IMR-90 (cell line): ENCODE data around the gene ATP2C2. TPM values are rescaled to one million over a fixed set of nuclear protein-coding genes. Genes with fewer than 3 reads are reported as not detected.

ENCODE experiments used
- ATAC-seq: fragments of 200-7000 bp; cut with Tn5 transposase; 2 replicates; pipeline ENCODE4 v1.9.1; 2020; ENCODE audit warnings: low read depth, mild to moderate bottlenecking, moderate library complexity
- BruUV-seq: library from RNA; stranded (reverse); fragments of 400-500 nt; replicated peaks from 2 replicates; lab custom pipeline; 2021; lab: Mats Ljungman, UMichigan
- CTCF ChIA-PET: fragments of 300-600 bp; formaldehyde crosslinking; extraction: SDS; loops from one replicate; lab custom pipeline; 2021; ENCODE audit warnings: antibody characterized with exemption; lab: Yijun Ruan, JAX
- POLR2A ChIA-PET: fragments of 300-600 bp; sonication (Branson Sonifier 250); formaldehyde crosslinking; loops from one replicate; lab custom pipeline; 2022; ENCODE audit warnings: antibody characterized with exemption; ENCODE audit not compliant: unreplicated experiment; lab: Charles Lee
- DNase-seq: peaks from one replicate; pipeline ENCODE4 v3.0.0; 2013
- H2AFZ ChIP-seq: replicated peaks from 2 replicates; pipeline ENCODE3; 2013; ENCODE audit warnings: low read length, mild to moderate bottlenecking; ENCODE audit not compliant: poor library complexity
- H2AK5ac ChIP-seq: 2 replicates; pipeline ENCODE4 v1.6.1; 2013; ENCODE audit warnings: low read depth, low read length, inconsistent platforms
- H2AK9ac ChIP-seq: replicated peaks from 2 replicates; pipeline ENCODE3; 2013; ENCODE audit warnings: mild to moderate bottlenecking, low read depth, low read length, moderate library complexity; ENCODE audit not compliant: poor library complexity
- H2BK120ac ChIP-seq: 2 replicates; pipeline ENCODE4 v1.6.1; 2013; ENCODE audit warnings: low read depth, low read length, inconsistent platforms
- H2BK15ac ChIP-seq: 3 replicates; pipeline ENCODE4 v1.6.1; 2013; ENCODE audit warnings: low read depth, low read length, inconsistent platforms
- H2BK20ac ChIP-seq: 2 replicates; pipeline ENCODE4 v1.6.1; 2013; ENCODE audit warnings: low read depth, mild to moderate bottlenecking, inconsistent platforms, low read length, moderate library complexity
- H2BK5ac ChIP-seq: 2 replicates; pipeline ENCODE4 v1.6.1; 2013; ENCODE audit warnings: mild to moderate bottlenecking, low read depth, low read length, inconsistent platforms; ENCODE audit not compliant: poor library complexity, severe bottlenecking
- H3K14ac ChIP-seq: replicated peaks from 2 replicates; pipeline ENCODE4 v1.6.1; 2013; ENCODE audit warnings: low read depth, low read length, inconsistent platforms
- H3K18ac ChIP-seq: 2 replicates; pipeline ENCODE4 v1.6.1; 2013; ENCODE audit warnings: low read depth, low read length, control low read depth
- H3K23ac ChIP-seq: 2 replicates; pipeline ENCODE4 v1.6.1; 2013; ENCODE audit warnings: low read depth, low read length, inconsistent platforms
- H3K27ac ChIP-seq: 2 replicates; pipeline ENCODE4 v1.5.1; 2013; ENCODE audit warnings: mild to moderate bottlenecking, control low read depth, low read length; ENCODE audit not compliant: insufficient read depth
- H3K27me3 ChIP-seq: 2 replicates; pipeline ENCODE4 v1.6.1; 2013; ENCODE audit warnings: low read length; ENCODE audit not compliant: control insufficient read depth, insufficient read depth
- H3K36me3 ChIP-seq: 2 replicates; pipeline ENCODE4 v1.6.1; 2013; ENCODE audit warnings: low read length, mixed read lengths; ENCODE audit not compliant: control insufficient read depth, insufficient read depth
- H3K4ac ChIP-seq: 2 replicates; pipeline ENCODE4 v1.6.1; 2013; ENCODE audit warnings: low read depth, low read length, inconsistent platforms
- H3K4me1 ChIP-seq: 2 replicates; pipeline ENCODE4 v1.6.1; 2013; ENCODE audit warnings: low read length, mixed read lengths; ENCODE audit not compliant: control insufficient read depth, insufficient read depth
- H3K4me2 ChIP-seq: 2 replicates; pipeline ENCODE4 v1.6.1; 2013; ENCODE audit warnings: low read depth, mild to moderate bottlenecking, control low read depth, low read length, moderate library complexity
- H3K4me3 ChIP-seq: 2 replicates; pipeline ENCODE4 v1.5.1; 2013; ENCODE audit warnings: low read depth, mild to moderate bottlenecking, control low read depth, low read length, moderate library complexity; ENCODE audit not compliant: insufficient read depth
- H3K56ac ChIP-seq: 2 replicates; pipeline ENCODE4 v1.6.1; 2013; ENCODE audit warnings: low read length, inconsistent platforms; ENCODE audit not compliant: insufficient read depth; ENCODE audit errors: extremely low read depth
- H3K79me1 ChIP-seq, 2 experiments: 2 replicates each; pipeline ENCODE4 v1.6.1; 2013; ENCODE audit warnings: low read length in 2 of 2, inconsistent platforms in 1 of 2, low read depth in 1 of 2
- H3K9ac ChIP-seq: 2 replicates; pipeline ENCODE4 v1.6.1; 2013; ENCODE audit warnings: low read depth, low read length, control low read depth
- H3K9me1 ChIP-seq: 2 replicates; pipeline ENCODE4 v1.6.1; 2013; ENCODE audit warnings: low read length, inconsistent platforms; ENCODE audit not compliant: insufficient read depth
- H3K9me3 ChIP-seq: 2 replicates; pipeline ENCODE4 v1.6.1; 2013; ENCODE audit warnings: low read length; ENCODE audit not compliant: control insufficient read depth, insufficient read depth
- H4K20me1 ChIP-seq: 2 replicates; pipeline ENCODE4 v1.6.1; 2013; ENCODE audit warnings: low read length, inconsistent platforms; ENCODE audit not compliant: insufficient read depth
- H4K5ac ChIP-seq: 2 replicates; pipeline ENCODE4 v1.6.1; 2013; ENCODE audit warnings: mild to moderate bottlenecking, low read depth, low read length, control low read depth
- H4K8ac ChIP-seq, 2 experiments: 2 replicates each; pipeline ENCODE4 v1.6.1; 2013; ENCODE audit warnings: low read depth in 2 of 2, low read length in 2 of 2, control low read depth in 1 of 2, inconsistent platforms in 1 of 2
- H4K91ac ChIP-seq: 2 replicates; pipeline ENCODE4 v1.6.1; 2013; ENCODE audit warnings: low read depth, low read length, inconsistent platforms; ENCODE audit not compliant: insufficient read depth
- BHLHE40 ChIP-seq: fragments of 150-350 bp; IDR thresholded peaks from 2 replicates; pipeline ENCODE4 v1.6.1; 2016; ENCODE audit warnings: mild to moderate bottlenecking, low read depth, low read length
- CEBPB ChIP-seq: IDR thresholded peaks from 2 replicates; pipeline ENCODE4 v1.6.1; 2012; ENCODE audit warnings: low read depth, low read length, improper control_type of control experiment
- CHD1 ChIP-seq: IDR thresholded peaks from 2 replicates; pipeline ENCODE4 v1.6.1; 2012; ENCODE audit warnings: low read depth, low read length, improper control_type of control experiment
- ELK1 ChIP-seq: fragments of 150-350 bp; IDR thresholded peaks from 2 replicates; pipeline ENCODE4 v1.6.1; 2016; ENCODE audit warnings: low read depth, mild to moderate bottlenecking, low read length, moderate library complexity, borderline replicate concordance
- FOS ChIP-seq: fragments of 150-350 bp; IDR thresholded peaks from 2 replicates; pipeline ENCODE4 v1.6.1; 2016; ENCODE audit warnings: low read depth, low read length
- MAFK ChIP-seq: IDR thresholded peaks from 2 replicates; pipeline ENCODE4 v1.6.1; 2012; ENCODE audit warnings: low read depth, low read length, improper control_type of control experiment
- MAZ ChIP-seq: IDR thresholded peaks from 2 replicates; pipeline ENCODE4 v1.6.1; 2012; ENCODE audit warnings: low read depth, mild to moderate bottlenecking, low read length, improper control_type of control experiment, moderate library complexity, borderline replicate concordance
- MXI1 ChIP-seq: IDR thresholded peaks from 2 replicates; pipeline ENCODE4 v1.6.1; 2012; ENCODE audit warnings: low read depth, mild to moderate bottlenecking, low read length, moderate library complexity, borderline replicate concordance
- NFE2L2 ChIP-seq: fragments of 150-350 bp; IDR thresholded peaks from 2 replicates; pipeline ENCODE4 v1.6.1; 2016; ENCODE audit warnings: low read depth, mild to moderate bottlenecking, low read length
- POLR2A ChIP-seq: IDR thresholded peaks from 2 replicates; pipeline ENCODE4 v1.6.1; 2012; ENCODE audit warnings: mild to moderate bottlenecking, low read depth, low read length
- RAD21 ChIP-seq: IDR thresholded peaks from 2 replicates; pipeline ENCODE4 v1.6.1; 2012; ENCODE audit warnings: low read length, improper control_type of control experiment
- RCOR1 ChIP-seq: IDR thresholded peaks from 2 replicates; pipeline ENCODE4 v1.6.1; 2012; ENCODE audit warnings: mild to moderate bottlenecking, low read length, improper control_type of control experiment; ENCODE audit not compliant: insufficient replicate concordance
- RFX5 ChIP-seq: IDR thresholded peaks from 2 replicates; pipeline ENCODE4 v1.8.0; 2012; ENCODE audit warnings: low read depth, mild to moderate bottlenecking, low read length, moderate library complexity
- SMC3 ChIP-seq: fragments of 150-350 bp; IDR thresholded peaks from 2 replicates; pipeline ENCODE4 v1.6.1; 2016; ENCODE audit warnings: low read depth, mild to moderate bottlenecking, antibody characterized with exemption, low read length, moderate library complexity
- USF2 ChIP-seq: fragments of 150-350 bp; IDR thresholded peaks from 2 replicates; pipeline ENCODE4 v1.6.1; 2017; ENCODE audit warnings: mild to moderate bottlenecking, antibody characterized with exemption, low read length, low read depth
- WGBS, 2 experiments: methylation state at CpG; one replicate each; pipeline versions ENCODE4 v1.1.5 to v1.1.7; 2013; ENCODE audit warnings: missing lambda C conversion rate in 2 of 2; ENCODE audit not compliant: insufficient read length in 1 of 2; ENCODE audit errors: extremely low coverage in 2 of 2; 5-methylcytosine and 5-hydroxymethylcytosine counted together
- dilution Hi-C: fragments of 300-500 bp; cut with HindIII; formaldehyde crosslinking; loops from one replicate; pipeline ENCODE4 v1.14.3; 2018; ENCODE audit warnings: low sequenced_read_pairs; ENCODE audit not compliant: unreplicated experiment
- in situ Hi-C: fragments of 300-500 bp; cut with MboI; formaldehyde crosslinking; loops from 3 replicates; pipeline ENCODE4 v1.14.3; 2019; ENCODE audit warnings: low sequenced_read_pairs, inconsistent platforms, mixed read lengths
- intact Hi-C: fragments of 100-400 bp; cut with micrococcal nuclease; formaldehyde crosslinking; loops from 2 replicates; pipeline ENCODE4 v1.10.0; 2022
- polyA plus RNA-seq, 3 experiments: library from polyadenylated mRNA; depleted of rRNA; stranded (reverse); fragments of >200 nt; gene quantifications; 2 replicates each; pipeline ENCODE4 v1.2.3, GENCODE V29; 2012; ENCODE audit warnings: low replicate concordance in 1 of 3
- total RNA-seq: library from RNA; depleted of rRNA; stranded (reverse); fragments of >200 nt; gene quantifications from 2 replicates; pipeline ENCODE4 v1.2.3, GENCODE V29; 2012
- TF ChIP-seq, protein P1 (sequence below): conservative IDR thresholded peaks from 2 replicates; pipeline ENCODE4 v1.5.1; 2012; ENCODE audit warnings: mild to moderate bottlenecking, low read depth, low read length, improper control_type of control experiment

Gene ATP2C2
- total and polyA plus RNA-seq, 2 of the 4 experiments (the other 2 are of a cell fraction): not detected

GRCh38 chr16:84410361-84411138 is 42.2 kb downstream of the ATP2C2 start:
- H3K18ac ChIP-seq: no peak overlapping the region
- H2BK20ac ChIP-seq: no peak overlapping the region
- H3K23ac ChIP-seq: no peak overlapping the region
- no peak overlapping the region for H3K4me3 ChIP-seq
- no peaks in the 10 kb centered on the region for H3K79me1 ChIP-seq
- no peak overlapping the region for H2BK15ac ChIP-seq
- H3K14ac ChIP-seq: no peak overlapping the region
- no peak overlapping the region for H2AK5ac ChIP-seq
- TF ChIP-seq RAD21: no peak
- TF ChIP-seq FOS: no peak
- TF ChIP-seq RCOR1: no peak
- TF ChIP-seq ELK1: no peak
- TF ChIP-seq CEBPB: no peak
- TF ChIP-seq MXI1: no peak
- no peak for TF ChIP-seq RFX5
- TF ChIP-seq CHD1: no peak
- no peak for TF ChIP-seq MAFK
- TF ChIP-seq BHLHE40: no peak
- TF ChIP-seq, protein P1, sequence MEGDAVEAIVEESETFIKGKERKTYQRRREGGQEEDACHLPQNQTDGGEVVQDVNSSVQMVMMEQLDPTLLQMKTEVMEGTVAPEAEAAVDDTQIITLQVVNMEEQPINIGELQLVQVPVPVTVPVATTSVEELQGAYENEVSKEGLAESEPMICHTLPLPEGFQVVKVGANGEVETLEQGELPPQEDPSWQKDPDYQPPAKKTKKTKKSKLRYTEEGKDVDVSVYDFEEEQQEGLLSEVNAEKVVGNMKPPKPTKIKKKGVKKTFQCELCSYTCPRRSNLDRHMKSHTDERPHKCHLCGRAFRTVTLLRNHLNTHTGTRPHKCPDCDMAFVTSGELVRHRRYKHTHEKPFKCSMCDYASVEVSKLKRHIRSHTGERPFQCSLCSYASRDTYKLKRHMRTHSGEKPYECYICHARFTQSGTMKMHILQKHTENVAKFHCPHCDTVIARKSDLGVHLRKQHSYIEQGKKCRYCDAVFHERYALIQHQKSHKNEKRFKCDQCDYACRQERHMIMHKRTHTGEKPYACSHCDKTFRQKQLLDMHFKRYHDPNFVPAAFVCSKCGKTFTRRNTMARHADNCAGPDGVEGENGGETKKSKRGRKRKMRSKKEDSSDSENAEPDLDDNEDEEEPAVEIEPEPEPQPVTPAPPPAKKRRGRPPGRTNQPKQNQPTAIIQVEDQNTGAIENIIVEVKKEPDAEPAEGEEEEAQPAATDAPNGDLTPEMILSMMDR: no peak
- no peak for TF ChIP-seq MAZ
- no peak for TF ChIP-seq NFE2L2
- no peak for TF ChIP-seq SMC3
- no peak for TF ChIP-seq USF2
- no peak for TF ChIP-seq POLR2A
- no peak overlapping the region for H3K4me2 ChIP-seq
- in situ Hi-C loops: no loop called here
- intact Hi-C loops: no loop called here
- no peak overlapping the region for H2AK9ac ChIP-seq
- H2BK120ac ChIP-seq: no peak overlapping the region
- H3K56ac ChIP-seq: no peak overlapping the region
- no peak overlapping the region for H4K5ac ChIP-seq
- dilution Hi-C loops: no loop called here
- H4K20me1 ChIP-seq: no peaks in the 10 kb centered on the region
- no TSS peak for BruUV-seq
- 40% methylated on average over 1 of the region's 11 CpGs; no CpG with 5 or more reads in 1 of the 2 experiments for WGBS, 2 experiments
- no peak overlapping the region for H4K8ac ChIP-seq
- H2AFZ ChIP-seq: no peak overlapping the region
- no peak overlapping the region for H3K4ac ChIP-seq
- peaks cover 59% of the 10 kb centered on the region for H3K27me3 ChIP-seq
- no peaks in the 10 kb centered on the region for H3K36me3 ChIP-seq
- POLR2A ChIA-PET: no interaction called here
- no peaks in the 10 kb centered on the region for H3K9me1 ChIP-seq
- no peak overlapping the region for H4K91ac ChIP-seq
- DNase-seq: no peak
- H3K27ac ChIP-seq: no peak overlapping the region
- ATAC-seq: no peak
- H3K9ac ChIP-seq: no peak overlapping the region
- no peak overlapping the region for H2BK5ac ChIP-seq
- CTCF ChIA-PET: no interaction called here
- H3K9me3 ChIP-seq: peaks cover 2% of the 10 kb centered on the region; the same call in 1 of the 2 replicates
- H3K4me1 ChIP-seq: no peaks in the 10 kb centered on the region
